ENCODE results near the gene COL25A1. TPM values are rescaled to one million over a fixed set of nuclear protein-coding genes. Genes with fewer than 3 reads are reported as not detected.

COL25A1 gene
- polyA plus RNA-seq, 1 donor: 2.5 TPM

- DNase-seq: no peak
- H3K27me3 ChIP-seq (ENCODE audit: control insufficient read depth, insufficient read depth, low read length): no peaks in the 10 kb centered on the region
- H3K4me3 ChIP-seq (ENCODE audit: low read length): no peak overlapping the region
- peaks cover 2% of the 10 kb centered on the region for H3K4me1 ChIP-seq (ENCODE audit: control insufficient read depth, insufficient read depth, low read length)
- WGBS (ENCODE audit: insufficient coverage, low lambda C conversion rate): 80% methylated on average over 1 of the region's 5 CpGs
- H3K36me3 ChIP-seq (ENCODE audit: control insufficient read depth, insufficient read depth, low read length): no peaks in the 10 kb centered on the region
- H3K9me3 ChIP-seq (ENCODE audit: control insufficient read depth, low read depth, low read length): no peaks in the 10 kb centered on the region
- H3K27ac ChIP-seq (ENCODE audit: low read length): no peak overlapping the region
Measured at GRCh38 chr4:108972613-108973283, 329.7 kb downstream of the COL25A1 start.

GRCh38 chr4:108971473-108971872 lies 331.0 kb downstream of the COL25A1 start:
- H3K27ac ChIP-seq (ENCODE audit: low read length): no peak overlapping the region
- WGBS (ENCODE audit: insufficient coverage, low lambda C conversion rate): 0% methylated on average over 1 of the region's 1 CpG
- DNase-seq: no peak

GRCh38 chr4:108965472-108966076 lies 336.9 kb downstream of the COL25A1 start:
- no peak overlapping the region for H3K27ac ChIP-seq (ENCODE audit: low read length)
- 58% methylated on average over 2 of the region's 3 CpGs for WGBS (ENCODE audit: insufficient coverage, low lambda C conversion rate)
- no peaks in the 10 kb centered on the region for H3K27me3 ChIP-seq (ENCODE audit: control insufficient read depth, insufficient read depth, low read length)
- H3K36me3 ChIP-seq (ENCODE audit: control insufficient read depth, insufficient read depth, low read length): no peaks in the 10 kb centered on the region
- no peaks in the 10 kb centered on the region for H3K4me1 ChIP-seq (ENCODE audit: control insufficient read depth, insufficient read depth, low read length)
- no peak for DNase-seq
- H3K9me3 ChIP-seq (ENCODE audit: control insufficient read depth, low read depth, low read length): no peaks in the 10 kb centered on the region
- H3K4me3 ChIP-seq (ENCODE audit: low read length): no peak overlapping the region

More at GRCh38 chr4:108971473-108971872, 331.0 kb downstream of the COL25A1 start:
- Histone ChIP-seq H3K9me3 (ENCODE audit: control insufficient read depth, low read depth, low read length) (no peaks in the 10 kb centered on the region), H3K4me3 (ENCODE audit: low read length) (no peak overlapping the region), H3K4me1 (ENCODE audit: control insufficient read depth, insufficient read depth, low read length) (peaks cover 1% of the 10 kb centered on the region), H3K27me3 (ENCODE audit: control insufficient read depth, insufficient read depth, low read length) (no peaks in the 10 kb centered on the region), H3K36me3 (ENCODE audit: control insufficient read depth, insufficient read depth, low read length) (no peaks in the 10 kb centered on the region)

GRCh38 chr4:108965016-108965415 lies 337.4 kb downstream of the COL25A1 start:
- H3K27me3 ChIP-seq (ENCODE audit: control insufficient read depth, insufficient read depth, low read length): no peaks in the 10 kb centered on the region
- H3K36me3 ChIP-seq (ENCODE audit: control insufficient read depth, insufficient read depth, low read length): no peaks in the 10 kb centered on the region
- no peaks in the 10 kb centered on the region for H3K9me3 ChIP-seq (ENCODE audit: control insufficient read depth, low read depth, low read length)
- no CpG with 5 or more reads among the region's 2 CpGs for WGBS (ENCODE audit: insufficient coverage, low lambda C conversion rate)
- H3K4me3 ChIP-seq (ENCODE audit: low read length): no peak overlapping the region
- no peak overlapping the region for H3K27ac ChIP-seq (ENCODE audit: low read length)
- no peak for DNase-seq
- H3K4me1 ChIP-seq (ENCODE audit: control insufficient read depth, insufficient read depth, low read length): no peaks in the 10 kb centered on the region

GRCh38 chr4:108963910-108964309 lies 338.5 kb downstream of the COL25A1 start:
- H3K36me3 ChIP-seq (ENCODE audit: control insufficient read depth, insufficient read depth, low read length): no peaks in the 10 kb centered on the region
- H3K4me1 ChIP-seq (ENCODE audit: control insufficient read depth, insufficient read depth, low read length): no peaks in the 10 kb centered on the region
- DNase-seq: no peak
- WGBS (ENCODE audit: insufficient coverage, low lambda C conversion rate): 100% methylated on average over 1 of the region's 1 CpG
- H3K27ac ChIP-seq (ENCODE audit: low read length): no peak overlapping the region
- H3K27me3 ChIP-seq (ENCODE audit: control insufficient read depth, insufficient read depth, low read length): no peaks in the 10 kb centered on the region
- no peak overlapping the region for H3K4me3 ChIP-seq (ENCODE audit: low read length)
- no peaks in the 10 kb centered on the region for H3K9me3 ChIP-seq (ENCODE audit: control insufficient read depth, low read depth, low read length)

GRCh38 chr4:108959491-108959890 lies 343.0 kb downstream of the COL25A1 start:
- Histone ChIP-seq H3K27me3 (ENCODE audit: control insufficient read depth, insufficient read depth, low read length) (no peaks in the 10 kb centered on the region), H3K36me3 (ENCODE audit: control insufficient read depth, insufficient read depth, low read length) (no peaks in the 10 kb centered on the region), H3K9me3 (ENCODE audit: control insufficient read depth, low read depth, low read length) (no peaks in the 10 kb centered on the region), H3K27ac (ENCODE audit: low read length) (no peak overlapping the region), H3K4me3 (ENCODE audit: low read length) (no peak overlapping the region), H3K4me1 (ENCODE audit: control insufficient read depth, insufficient read depth, low read length) (no peaks in the 10 kb centered on the region)
- DNase-seq: no peak

- 69% methylated on average over 2 of the region's 3 CpGs for WGBS (ENCODE audit: insufficient coverage, low lambda C conversion rate)
- peak in 1 of 2 donors; percentile 24 for DNase-seq
Measured at GRCh38 chr4:108954880-108955279, 347.6 kb downstream of the COL25A1 start.

GRCh38 chr4:108953941-108954340 lies 348.5 kb downstream of the COL25A1 start:
- H3K9me3 ChIP-seq (ENCODE audit: control insufficient read depth, low read depth, low read length): no peaks in the 10 kb centered on the region
- no peaks in the 10 kb centered on the region for H3K4me1 ChIP-seq (ENCODE audit: control insufficient read depth, insufficient read depth, low read length)
- H3K27me3 ChIP-seq (ENCODE audit: control insufficient read depth, insufficient read depth, low read length): no peaks in the 10 kb centered on the region
- H3K36me3 ChIP-seq (ENCODE audit: control insufficient read depth, insufficient read depth, low read length): no peaks in the 10 kb centered on the region
- H3K4me3 ChIP-seq (ENCODE audit: low read length): no peak overlapping the region
- H3K27ac ChIP-seq (ENCODE audit: low read length): no peak overlapping the region
- DNase-seq: no peak
- WGBS (ENCODE audit: insufficient coverage, low lambda C conversion rate): 70% methylated on average over 4 of the region's 4 CpGs

More at GRCh38 chr4:108954880-108955279, 347.6 kb downstream of the COL25A1 start:
- Histone ChIP-seq H3K9me3 (ENCODE audit: control insufficient read depth, low read depth, low read length) (no peaks in the 10 kb centered on the region), H3K4me1 (ENCODE audit: control insufficient read depth, insufficient read depth, low read length) (no peaks in the 10 kb centered on the region), H3K36me3 (ENCODE audit: control insufficient read depth, insufficient read depth, low read length) (no peaks in the 10 kb centered on the region), H3K27me3 (ENCODE audit: control insufficient read depth, insufficient read depth, low read length) (no peaks in the 10 kb centered on the region), H3K4me3 (ENCODE audit: low read length) (no peak overlapping the region), H3K27ac (ENCODE audit: low read length) (no peak overlapping the region)

- H3K9me3 ChIP-seq (ENCODE audit: control insufficient read depth, low read depth, low read length): no peaks in the 10 kb centered on the region
- H3K4me3 ChIP-seq (ENCODE audit: low read length): no peak overlapping the region
- DNase-seq: no peak
- H3K4me1 ChIP-seq (ENCODE audit: control insufficient read depth, insufficient read depth, low read length): no peaks in the 10 kb centered on the region
- H3K27ac ChIP-seq (ENCODE audit: low read length): no peak overlapping the region
- WGBS (ENCODE audit: insufficient coverage, low lambda C conversion rate): no CpG with 5 or more reads among the region's 6 CpGs
- H3K36me3 ChIP-seq (ENCODE audit: control insufficient read depth, insufficient read depth, low read length): no peaks in the 10 kb centered on the region
- H3K27me3 ChIP-seq (ENCODE audit: control insufficient read depth, insufficient read depth, low read length): no peaks in the 10 kb centered on the region
Measured at GRCh38 chr4:108950158-108950915, 352.1 kb downstream of the COL25A1 start.

GRCh38 chr4:108947526-108947925 lies 354.9 kb downstream of the COL25A1 start:
- Histone ChIP-seq H3K4me1 (ENCODE audit: control insufficient read depth, insufficient read depth, low read length) (no peaks in the 10 kb centered on the region), H3K9me3 (ENCODE audit: control insufficient read depth, low read depth, low read length) (no peaks in the 10 kb centered on the region), H3K36me3 (ENCODE audit: control insufficient read depth, insufficient read depth, low read length) (no peaks in the 10 kb centered on the region), H3K27me3 (ENCODE audit: control insufficient read depth, insufficient read depth, low read length) (no peaks in the 10 kb centered on the region), H3K4me3 (ENCODE audit: low read length) (no peak overlapping the region), H3K27ac (ENCODE audit: low read length) (no peak overlapping the region)
- DNase-seq: no peak

All from large intestine (tissue), 3 donors.